Natural killer cell (primary cell): ENCODE data around the gene MRGPRE. TPM values are rescaled to one million over a fixed set of nuclear protein-coding genes. Genes with fewer than 3 reads are reported as not detected.

Source experiments
- ATAC-seq, 3 donors: fragments of 150-1000 bp in 2 of 3; fragments of 200-7000 bp in 1 of 3; cut with Tn5 transposase; 1 replicate in 1 of 3; 2 replicates in 2 of 3; pipeline ENCODE4 v1.10.0; 2021; ENCODE audit warnings: mild to moderate bottlenecking in 2 of 3, moderate library complexity in 2 of 3
- DNase-seq, 2 donors: peaks; one replicate each; pipeline versions ENCODE4 v3.0.0 to v3.0.0-alpha.2; 2013 to 2021; ENCODE audit warnings: mixed read lengths in 1 of 2
- H3K27ac ChIP-seq: one replicate; pipeline ENCODE4 v1.5.1; 2013; ENCODE audit warnings: mild to moderate bottlenecking, low read length
- H3K27me3 ChIP-seq: one replicate; pipeline ENCODE4 v1.6.1; 2013; ENCODE audit warnings: low read length; ENCODE audit not compliant: control insufficient read depth, insufficient read depth
- H3K36me3 ChIP-seq: one replicate; pipeline ENCODE4 v1.6.1; 2013; ENCODE audit warnings: low read length; ENCODE audit not compliant: control insufficient read depth, insufficient read depth
- H3K4me1 ChIP-seq: one replicate; pipeline ENCODE4 v1.6.1; 2013; ENCODE audit warnings: low read length; ENCODE audit not compliant: control insufficient read depth, insufficient read depth
- H3K4me3 ChIP-seq: one replicate; pipeline ENCODE4 v1.5.1; 2013; ENCODE audit warnings: low read length
- H3K9me3 ChIP-seq: one replicate; pipeline ENCODE4 v1.6.1; 2013; ENCODE audit warnings: low read length; ENCODE audit not compliant: control insufficient read depth, insufficient read depth
- H3K27ac Mint-ChIP-seq, 2 donors: one replicate each; pipeline ENCODE4 v1.8.0; 2022; ENCODE audit warnings: mild to moderate bottlenecking in 2 of 2, mixed read lengths in 2 of 2, moderate library complexity in 1 of 2
- H3K27me3 Mint-ChIP-seq, 2 donors: one replicate each; pipeline ENCODE4 v1.8.0; 2022; ENCODE audit warnings: low read depth in 2 of 2, mixed read lengths in 2 of 2
- H3K36me3 Mint-ChIP-seq: one replicate; pipeline ENCODE4 v1.8.0; 2022; ENCODE audit warnings: mixed read lengths
- H3K4me1 Mint-ChIP-seq, 2 donors: one replicate each; pipeline ENCODE4 v1.8.0; 2022; ENCODE audit warnings: mixed read lengths in 2 of 2
- H3K4me3 Mint-ChIP-seq: one replicate; pipeline ENCODE4 v1.8.0; 2022; ENCODE audit warnings: mild to moderate bottlenecking, moderate library complexity, mixed read lengths
- H3K9me3 Mint-ChIP-seq, 2 donors: one replicate each; pipeline ENCODE4 v1.8.0; 2022; ENCODE audit warnings: mixed read lengths in 2 of 2
- WGBS: methylation state at CpG from one replicate; pipeline ENCODE4 v1.1.7; 2013; ENCODE audit warnings: missing lambda C conversion rate; ENCODE audit not compliant: insufficient coverage; 5-methylcytosine and 5-hydroxymethylcytosine counted together
- intact Hi-C: fragments of 100-400 bp; cut with micrococcal nuclease; formaldehyde crosslinking; loops from one replicate; pipeline ENCODE4 v1.14.2; 2022
- total RNA-seq, 4 donors: library from RNA; stranded (reverse); fragments of 120-200 nt in 1 of 4; gene quantifications; one replicate each; pipeline versions ENCODE4 v1.2.3 to v1.2.4, GENCODE V29; 2013 to 2022
- TF ChIP-seq, protein P1 (sequence below): fragments of 200-600 bp; IDR thresholded peaks from one replicate; pipeline ENCODE4 v1.8.0; 2022; ENCODE audit warnings: antibody characterized with exemption

MRGPRE gene
- total RNA-seq, 3 donors from 2014 or later (not counting 1 experiment from before 2014, with no cell fraction given) = not detected

DNA sequence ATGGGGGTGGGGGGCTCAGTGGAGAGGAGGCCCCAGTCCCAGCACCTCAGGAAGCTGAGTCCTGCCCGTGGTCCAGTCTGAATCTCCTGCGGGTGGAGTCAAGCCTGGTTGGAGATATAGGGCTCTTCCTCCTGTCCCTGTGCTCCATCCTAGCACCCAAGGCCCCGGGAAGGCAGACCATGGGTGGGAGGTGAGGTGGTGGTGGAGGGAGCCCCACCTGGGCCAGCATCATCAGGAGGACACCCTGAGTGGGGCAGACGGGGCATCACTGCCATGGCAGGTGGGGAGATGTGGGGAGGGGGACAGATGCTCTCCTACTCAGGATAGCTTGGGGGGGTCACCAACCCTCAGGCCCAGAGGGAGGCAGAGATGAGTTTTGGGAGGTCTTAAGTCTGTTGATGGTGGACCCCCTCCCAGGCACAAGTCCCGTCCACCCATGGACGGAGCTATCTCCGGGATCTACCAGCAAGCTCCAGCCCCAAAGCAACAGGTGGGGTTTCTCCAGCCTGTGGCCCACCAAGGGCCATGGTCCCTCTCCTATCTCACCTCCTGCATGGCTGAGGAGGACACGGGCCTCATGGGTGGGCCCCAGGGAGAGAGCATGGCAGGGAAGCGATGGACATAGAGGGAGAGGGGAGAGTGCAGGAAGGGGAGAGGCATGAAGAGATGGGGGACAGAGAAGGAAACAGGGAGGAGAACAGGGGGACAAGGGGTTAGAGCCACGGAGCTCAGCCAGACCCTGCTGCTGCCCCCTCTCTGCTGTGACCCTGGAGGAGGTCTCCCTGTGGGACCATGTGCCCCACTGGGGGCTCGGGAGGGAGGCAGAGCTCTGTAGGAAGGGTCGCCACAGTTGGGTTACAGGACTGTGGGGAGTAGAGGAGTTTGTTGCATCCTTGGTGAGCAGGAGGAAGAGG lies 1.3 kb downstream of the MRGPRE start:
- Mint-ChIP-seq H3K27me3 (peaks cover 15 to 17% of the 10 kb centered on the region in 2 donors), H3K4me1 (no peaks in the 10 kb centered on the region), H3K4me3 (no peak overlapping the region), H3K9me3 (no peaks in the 10 kb centered on the region), H3K36me3 (no peaks in the 10 kb centered on the region), H3K27ac (no peak overlapping the region)
- 86% methylated on average over 11 of the region's 12 CpGs for WGBS
- H3K4me3 ChIP-seq = no peak overlapping the region
- TF ChIP-seq, protein P1, sequence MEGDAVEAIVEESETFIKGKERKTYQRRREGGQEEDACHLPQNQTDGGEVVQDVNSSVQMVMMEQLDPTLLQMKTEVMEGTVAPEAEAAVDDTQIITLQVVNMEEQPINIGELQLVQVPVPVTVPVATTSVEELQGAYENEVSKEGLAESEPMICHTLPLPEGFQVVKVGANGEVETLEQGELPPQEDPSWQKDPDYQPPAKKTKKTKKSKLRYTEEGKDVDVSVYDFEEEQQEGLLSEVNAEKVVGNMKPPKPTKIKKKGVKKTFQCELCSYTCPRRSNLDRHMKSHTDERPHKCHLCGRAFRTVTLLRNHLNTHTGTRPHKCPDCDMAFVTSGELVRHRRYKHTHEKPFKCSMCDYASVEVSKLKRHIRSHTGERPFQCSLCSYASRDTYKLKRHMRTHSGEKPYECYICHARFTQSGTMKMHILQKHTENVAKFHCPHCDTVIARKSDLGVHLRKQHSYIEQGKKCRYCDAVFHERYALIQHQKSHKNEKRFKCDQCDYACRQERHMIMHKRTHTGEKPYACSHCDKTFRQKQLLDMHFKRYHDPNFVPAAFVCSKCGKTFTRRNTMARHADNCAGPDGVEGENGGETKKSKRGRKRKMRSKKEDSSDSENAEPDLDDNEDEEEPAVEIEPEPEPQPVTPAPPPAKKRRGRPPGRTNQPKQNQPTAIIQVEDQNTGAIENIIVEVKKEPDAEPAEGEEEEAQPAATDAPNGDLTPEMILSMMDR = no peak
- ATAC-seq (no peak), DNase-seq (no peak)
- H3K4me1 ChIP-seq = peaks cover under 1% of the 10 kb centered on the region
- H3K36me3 ChIP-seq = no peaks in the 10 kb centered on the region
- no peaks in the 10 kb centered on the region for H3K27me3 ChIP-seq
- H3K9me3 ChIP-seq = no peaks in the 10 kb centered on the region
- H3K27ac ChIP-seq = no peak overlapping the region
- intact Hi-C loops = no loop called here

DNA sequence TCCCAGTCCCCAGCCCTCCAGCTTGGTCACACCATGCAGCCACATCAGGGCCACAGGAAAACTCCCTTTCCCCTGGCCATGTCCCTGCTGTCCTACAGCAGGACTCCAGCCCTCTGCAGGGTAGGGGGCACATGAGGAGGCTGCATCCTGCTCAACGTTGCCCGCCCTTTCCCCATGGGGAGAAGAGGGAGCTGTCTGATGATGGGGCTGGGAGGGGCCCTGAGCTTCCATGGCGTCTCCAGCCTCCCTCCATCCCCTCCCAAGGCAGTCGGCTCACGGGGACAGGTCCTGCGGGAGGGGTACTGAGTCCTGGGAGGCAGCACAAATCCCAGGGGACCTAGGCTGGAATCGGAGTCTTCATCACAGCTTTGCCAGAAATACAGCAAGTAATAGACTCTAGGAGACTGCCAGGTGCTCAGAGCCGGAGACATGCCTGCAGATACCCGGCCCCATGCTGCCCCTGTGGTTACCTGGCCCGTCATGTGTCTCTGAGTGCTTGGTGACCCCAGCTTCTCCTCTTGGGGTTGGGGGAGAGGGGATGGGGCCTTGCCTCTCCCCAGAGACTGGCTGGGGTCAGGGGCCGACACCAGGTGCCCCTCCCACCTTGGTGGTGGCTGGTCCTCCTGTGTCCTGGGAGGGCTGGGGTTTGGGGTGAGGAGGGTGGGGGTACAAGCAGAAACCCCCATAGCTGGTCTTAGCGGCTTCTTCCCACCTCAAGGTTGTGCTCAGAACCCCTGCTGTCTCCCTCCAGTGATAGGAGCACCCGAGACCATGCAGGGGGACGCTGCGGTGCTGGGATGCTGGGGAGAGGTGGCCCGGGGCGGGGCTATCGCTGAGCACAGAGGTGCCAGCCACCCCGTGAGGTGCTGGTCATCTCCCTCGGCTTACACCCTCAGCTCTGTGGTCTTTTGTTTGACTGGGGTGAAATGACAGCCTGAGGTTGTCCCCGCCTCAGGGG lies 2.3 kb downstream of the MRGPRE start:
- Mint-ChIP-seq H3K4me3 (no peak overlapping the region), H3K27me3 (peaks cover 9 to 13% of the 10 kb centered on the region in 2 donors), H3K27ac (no peak overlapping the region), H3K36me3 (no peaks in the 10 kb centered on the region), H3K9me3 (no peaks in the 10 kb centered on the region), H3K4me1 (no peaks in the 10 kb centered on the region)
- Histone ChIP-seq H3K4me3 (no peak overlapping the region), H3K27me3 (no peaks in the 10 kb centered on the region), H3K27ac (no peak overlapping the region), H3K36me3 (no peaks in the 10 kb centered on the region), H3K4me1 (peaks cover 3% of the 10 kb centered on the region), H3K9me3 (no peaks in the 10 kb centered on the region)
- no peak for DNase-seq
- WGBS = 81% methylated on average over 21 of the region's 21 CpGs
- ATAC-seq = no peak
- intact Hi-C loops = no loop called here
- TF ChIP-seq, protein P1 = no peak

DNA sequence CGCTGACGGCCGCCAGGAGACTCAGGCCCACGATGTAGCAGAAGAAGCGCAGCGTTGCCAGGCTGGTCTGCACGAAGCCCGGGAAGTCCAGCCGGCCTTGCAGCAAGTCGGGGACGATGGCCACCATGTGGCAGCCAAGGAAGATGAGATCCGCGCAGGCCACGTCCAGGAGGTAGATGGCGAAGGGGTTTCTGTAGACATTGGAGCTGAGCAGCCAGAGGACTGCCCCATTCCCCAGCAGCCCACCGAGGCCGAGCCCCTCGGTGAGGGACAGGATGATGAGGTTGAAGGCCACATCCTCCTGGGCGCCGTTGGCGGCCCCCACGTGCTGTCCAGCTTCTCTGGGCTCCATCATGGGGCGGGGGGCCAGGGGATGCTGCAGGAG lies 3.8 kb downstream of the MRGPRE start:
- Mint-ChIP-seq H3K27ac (no peak overlapping the region), H3K9me3 (no peaks in the 10 kb centered on the region), H3K4me3 (no peak overlapping the region), H3K27me3 (peaks cover 0 to 8% of the 10 kb centered on the region in 2 donors), H3K4me1 (peaks cover 0 to 1% of the 10 kb centered on the region in 2 donors), H3K36me3 (no peaks in the 10 kb centered on the region)
- H3K4me3 ChIP-seq = no peak overlapping the region
- H3K27ac ChIP-seq = no peak overlapping the region
- WGBS = 86% methylated on average over 23 of the region's 23 CpGs
- TF ChIP-seq, protein P1 = no peak
- intact Hi-C loops = no loop called here
- no peaks in the 10 kb centered on the region for H3K36me3 ChIP-seq
- no peaks in the 10 kb centered on the region for H3K27me3 ChIP-seq
- DNase-seq (no peak), ATAC-seq (no peak)
- H3K9me3 ChIP-seq = no peaks in the 10 kb centered on the region
- H3K4me1 ChIP-seq = peaks cover 3% of the 10 kb centered on the region
